Adrenal gland (tissue), 5 donors: ENCODE data around the gene GKN2.

Source experiments
- POLR2A ChIP-seq, 2 donors: fragments of 450-650 bp; IDR thresholded peaks; one replicate each; pipeline ENCODE4 v1.6.1; 2017; ENCODE audit warnings: antibody characterized with exemption in 2 of 2, mild to moderate bottlenecking in 2 of 2, moderate library complexity in 1 of 2
- TF ChIP-seq, protein P1 (sequence below), 6 experiments: fragments of 450-650 bp in 4 of 6; fragments of 200-600 bp in 2 of 6; sonication (generic) in 1 of 6; IDR thresholded peaks; 1 replicate in 5 of 6; 2 replicates in 1 of 6; pipeline versions ENCODE4 v1.5.1 to v1.8.0; 2016 to 2021; ENCODE audit warnings: antibody characterized with exemption in 6 of 6, mild to moderate bottlenecking in 2 of 6, moderate library complexity in 1 of 6
- donor health status: DM: no; HTN: no; CAD: no.

DNA sequence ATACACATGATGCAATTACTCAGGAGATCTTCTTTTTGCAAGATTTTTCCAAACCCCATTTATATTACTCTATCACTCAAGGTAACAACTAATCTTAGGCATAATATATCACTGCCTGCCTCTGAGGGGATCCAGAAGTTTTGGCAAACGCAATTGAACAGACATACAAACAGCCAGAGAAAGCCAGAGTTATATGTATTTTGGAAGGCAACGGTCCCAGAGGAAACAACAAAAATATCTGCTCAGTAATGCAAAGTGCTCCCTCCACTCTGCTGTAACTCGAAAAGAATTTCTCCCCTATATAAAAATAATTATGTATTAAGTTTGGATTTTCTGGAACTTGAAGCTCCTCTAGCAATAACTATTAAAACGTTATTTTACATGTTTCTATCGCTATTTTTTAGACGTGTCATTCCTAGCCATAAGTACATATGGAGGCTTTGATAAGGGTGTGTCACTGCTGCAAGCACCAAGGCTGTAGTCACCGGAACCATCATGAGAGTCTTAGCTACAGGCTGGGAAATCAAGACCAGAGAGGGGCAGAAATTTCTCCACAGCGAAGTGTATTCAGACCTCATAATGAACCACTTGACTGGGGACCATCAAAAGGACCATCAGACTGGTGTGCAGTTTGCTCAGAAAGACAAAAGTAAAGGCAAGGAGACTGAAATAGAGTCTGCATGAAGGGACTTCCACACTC, 18.0 kb upstream of the GKN2 start:
- TF ChIP-seq POLR2A (IDR thresholded peaks at IDR 0.05): no peak
- TF ChIP-seq, protein P1, sequence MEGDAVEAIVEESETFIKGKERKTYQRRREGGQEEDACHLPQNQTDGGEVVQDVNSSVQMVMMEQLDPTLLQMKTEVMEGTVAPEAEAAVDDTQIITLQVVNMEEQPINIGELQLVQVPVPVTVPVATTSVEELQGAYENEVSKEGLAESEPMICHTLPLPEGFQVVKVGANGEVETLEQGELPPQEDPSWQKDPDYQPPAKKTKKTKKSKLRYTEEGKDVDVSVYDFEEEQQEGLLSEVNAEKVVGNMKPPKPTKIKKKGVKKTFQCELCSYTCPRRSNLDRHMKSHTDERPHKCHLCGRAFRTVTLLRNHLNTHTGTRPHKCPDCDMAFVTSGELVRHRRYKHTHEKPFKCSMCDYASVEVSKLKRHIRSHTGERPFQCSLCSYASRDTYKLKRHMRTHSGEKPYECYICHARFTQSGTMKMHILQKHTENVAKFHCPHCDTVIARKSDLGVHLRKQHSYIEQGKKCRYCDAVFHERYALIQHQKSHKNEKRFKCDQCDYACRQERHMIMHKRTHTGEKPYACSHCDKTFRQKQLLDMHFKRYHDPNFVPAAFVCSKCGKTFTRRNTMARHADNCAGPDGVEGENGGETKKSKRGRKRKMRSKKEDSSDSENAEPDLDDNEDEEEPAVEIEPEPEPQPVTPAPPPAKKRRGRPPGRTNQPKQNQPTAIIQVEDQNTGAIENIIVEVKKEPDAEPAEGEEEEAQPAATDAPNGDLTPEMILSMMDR (IDR thresholded peaks at IDR 0.05): no peak
